ENCODE measurements around the gene YBX3.

YBX3 gene

DNA sequence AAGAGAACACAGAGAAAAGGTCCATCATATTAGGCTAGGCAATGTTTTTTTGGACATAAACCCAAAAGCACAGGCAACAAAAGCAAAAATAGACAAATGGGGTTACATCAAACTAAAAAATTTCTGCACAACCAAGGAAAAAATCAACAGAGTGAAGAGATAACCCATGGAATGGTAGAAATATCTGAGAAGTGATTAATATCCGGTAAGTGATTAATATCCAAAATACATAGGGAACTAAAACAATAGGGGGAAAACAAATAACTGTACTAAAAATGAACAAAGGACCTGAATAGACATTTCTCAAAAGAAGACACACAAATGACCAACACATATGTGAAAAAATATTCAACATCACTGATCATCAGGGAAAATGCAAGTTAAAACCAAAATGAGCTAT, 53.6 kb downstream of the YBX3 start:
- DNase-seq (ENCODE audit: low spot score), result no peak

DNA sequence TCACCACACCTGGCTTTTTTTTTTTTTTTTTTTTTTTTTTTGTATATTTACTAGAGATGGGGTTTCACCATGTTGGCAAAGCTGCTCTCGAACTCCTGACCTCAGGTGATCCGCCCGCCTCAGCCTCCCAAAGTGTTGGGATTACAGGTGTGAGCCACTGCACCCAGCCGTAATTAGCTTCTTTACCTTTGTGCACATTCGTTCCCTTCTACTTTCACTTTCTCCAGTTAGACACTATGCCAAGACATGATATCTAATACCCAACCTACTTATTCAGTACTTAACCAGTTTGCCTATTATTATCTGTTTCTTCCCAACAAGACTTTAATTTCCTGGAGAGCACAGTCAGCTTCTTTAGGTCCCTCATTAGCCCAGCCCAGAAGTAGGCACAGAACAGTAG, 54.6 kb downstream of the YBX3 start:
- DNase-seq (ENCODE audit: low spot score), result no peak

DNA sequence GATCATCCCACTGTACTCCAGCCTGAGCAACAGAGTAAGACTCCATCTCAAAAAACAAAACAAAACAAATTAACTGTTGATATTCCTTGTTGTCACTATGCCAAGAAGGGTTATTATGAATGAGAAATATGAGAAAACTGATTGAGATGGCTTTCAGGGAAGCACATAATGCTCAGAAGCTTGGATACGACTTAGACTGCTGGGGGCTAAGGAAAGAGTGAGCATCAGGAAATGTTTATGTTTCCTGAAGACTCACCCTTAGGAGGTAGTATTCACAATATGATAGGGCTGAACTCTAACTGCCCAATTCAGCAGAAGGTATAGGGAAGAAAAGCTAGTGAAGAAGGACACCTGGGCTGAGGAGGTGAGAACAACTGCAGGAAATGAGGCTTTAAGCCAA, 55.5 kb downstream of the YBX3 start:
- DNase-seq (ENCODE audit: low spot score), result no peak

DNA sequence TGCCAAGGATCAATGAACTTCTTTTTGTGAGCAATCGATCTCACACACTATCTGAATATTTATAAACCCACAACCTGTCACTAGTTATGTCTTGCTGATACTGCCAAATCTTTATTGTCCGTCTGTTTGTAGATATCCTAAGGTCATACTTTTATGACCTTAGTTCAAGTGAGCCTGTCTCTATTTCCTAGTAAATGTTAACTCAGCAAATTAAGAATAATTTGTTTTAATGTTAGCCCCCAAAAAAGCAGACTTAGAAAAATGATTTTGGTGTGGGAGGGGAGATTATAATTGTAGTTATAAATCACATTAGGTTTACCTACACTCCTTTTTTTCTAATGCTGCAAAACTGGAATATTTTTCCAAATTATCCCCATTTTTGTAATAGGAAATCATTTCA, 58.6 kb downstream of the YBX3 start:
- DNase-seq (ENCODE audit: low spot score), result no peak

DNA sequence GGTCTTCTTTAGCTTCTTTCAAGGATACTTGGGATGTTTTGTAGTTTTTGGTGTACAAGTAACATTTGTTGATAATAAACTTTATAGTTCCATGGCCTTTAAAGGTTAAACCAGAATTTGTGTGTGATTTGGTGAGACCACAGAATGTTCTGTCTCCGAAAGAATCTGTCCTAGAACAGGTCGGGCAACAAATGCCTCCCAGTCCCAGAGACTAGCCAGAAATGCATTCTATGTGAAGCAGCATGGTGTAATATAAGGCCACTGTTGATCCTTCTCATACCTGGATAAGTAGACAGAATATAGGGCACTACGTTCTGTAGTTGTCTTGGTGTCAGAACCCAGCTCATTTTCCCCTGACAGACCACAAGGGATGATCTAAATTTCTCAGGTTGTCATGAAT, 59.3 kb downstream of the YBX3 start:
- DNase-seq (ENCODE audit: low spot score), result no peak

DNA sequence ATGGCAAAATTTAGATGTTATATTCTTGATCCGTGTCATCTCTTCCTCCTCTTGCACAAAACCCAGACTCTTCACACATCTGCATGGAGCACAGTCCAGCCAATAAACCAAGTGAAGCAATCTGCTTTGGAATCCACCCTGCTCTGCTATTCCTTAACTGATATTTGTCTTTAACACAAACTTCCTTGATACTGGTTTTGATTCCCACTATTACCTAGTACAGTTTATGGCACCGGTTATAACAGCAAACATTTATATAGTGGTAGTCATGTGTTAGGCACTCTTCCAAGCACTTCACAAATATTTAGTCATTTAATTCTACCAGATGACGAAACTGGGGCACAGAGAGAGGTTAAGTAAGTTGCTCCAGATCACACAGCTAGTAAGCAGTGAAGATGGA, 61.8 kb downstream of the YBX3 start:
- DNase-seq (ENCODE audit: low spot score), result no peak

DNA sequence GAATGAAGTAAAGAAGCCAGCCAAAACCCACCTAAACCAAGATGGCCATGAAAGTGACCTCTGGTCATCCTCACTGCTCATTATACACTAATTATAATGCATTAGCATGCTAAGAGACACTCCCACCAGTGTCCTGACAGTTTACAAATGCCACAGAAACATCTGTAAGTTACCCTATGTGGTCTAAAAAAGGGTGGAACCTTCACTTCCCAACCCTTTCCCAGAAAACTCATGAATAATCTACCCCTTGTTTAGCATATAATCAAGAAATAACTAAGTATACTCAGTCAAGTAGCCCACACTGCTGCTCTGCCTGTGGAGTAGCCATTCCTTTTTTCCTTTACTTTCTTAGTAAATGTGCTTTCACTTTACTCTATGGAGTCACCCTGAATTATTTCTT, 69.1 kb downstream of the YBX3 start:
- DNase-seq (ENCODE audit: low spot score), result no peak

DNA sequence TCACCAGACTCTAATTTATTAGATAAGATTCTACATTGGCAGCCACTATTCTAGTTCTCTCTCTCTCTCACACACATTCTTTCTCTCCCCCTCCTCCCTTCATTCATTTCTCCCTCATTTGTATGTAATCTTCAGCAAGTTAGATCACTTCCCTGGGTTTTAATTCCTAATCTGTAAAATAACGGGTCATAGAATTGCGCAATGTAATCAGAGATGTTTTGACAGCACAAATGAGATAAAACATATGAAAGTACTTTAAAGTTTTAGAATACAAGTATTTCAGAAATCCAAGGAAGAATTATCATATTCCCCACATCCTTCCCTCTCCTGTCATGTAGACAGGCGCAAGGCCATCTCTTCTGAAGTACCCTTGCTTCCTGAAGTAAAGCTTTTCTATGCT, 70.9 kb downstream of the YBX3 start:
- DNase-seq (ENCODE audit: low spot score), result no peak

Measured in hematopoietic multipotent progenitor cell treated with erythropoietin and hydrocortisone succinate and interleukin-3 and kit ligand, for 15 days (in vitro differentiated cells).